GM12878 (cell line): ENCODE measurements around the gene RFXANK.

Experiments used
- CTCF ChIP-seq, 3 experiments: IDR thresholded peaks in 2 of 3; conservative IDR thresholded peaks in 1 of 3; 2 replicates each; pipeline ENCODE4 v1.5.1; 2011; ENCODE audit warnings: low read depth in 3 of 3, low read length in 3 of 3, mild to moderate bottlenecking in 3 of 3, control low read depth in 2 of 3, moderate library complexity in 2 of 3, inconsistent platforms in 1 of 3, mixed read lengths in 1 of 3; ENCODE audit not compliant: control insufficient read depth in 2 of 3, insufficient read depth in 1 of 3; ENCODE audit errors: extremely low read depth in 1 of 3
- EP300 ChIP-seq, 2 experiments: fragments of 150-350 bp in 1 of 2; IDR thresholded peaks; 2 replicates each; pipeline ENCODE4 v1.6.1; 2011 to 2012; ENCODE audit warnings: low read depth in 2 of 2, low read length in 2 of 2, borderline replicate concordance in 1 of 2, improper control_type of control experiment in 1 of 2, inconsistent platforms in 1 of 2; ENCODE audit not compliant: control insufficient read depth in 1 of 2
- EZH2 ChIP-seq: IDR thresholded peaks from 2 replicates; pipeline ENCODE4 v1.6.1; 2012; ENCODE audit warnings: low read depth, mild to moderate bottlenecking, control low read depth, inconsistent platforms, low read length, borderline replicate concordance; ENCODE audit not compliant: control insufficient read depth
- FOS ChIP-seq: IDR thresholded peaks from 3 replicates; pipeline ENCODE4 v1.6.1; 2011; ENCODE audit warnings: borderline replicate concordance; ENCODE audit not compliant: insufficient read length; ENCODE audit errors: extremely low read depth
- MLLT1 ChIP-seq: fragments of 450-650 bp; IDR thresholded peaks from 2 replicates; pipeline ENCODE4 v1.6.1; 2016; ENCODE audit warnings: mild to moderate bottlenecking
- NR2C2 ChIP-seq: IDR thresholded peaks from 2 replicates; pipeline ENCODE4 v1.6.1; 2011; ENCODE audit warnings: borderline replicate concordance, low read depth; ENCODE audit not compliant: control insufficient read depth, insufficient read length
- POLR2A ChIP-seq: IDR thresholded peaks from 2 replicates; pipeline ENCODE4 v1.6.1; 2011; ENCODE audit warnings: low read depth, mild to moderate bottlenecking, low read length
- RELA ChIP-seq: fragments of 450-650 bp; IDR thresholded peaks from 2 replicates; pipeline ENCODE4 v1.8.0; 2014; ENCODE audit warnings: borderline replicate concordance; ENCODE audit not compliant: partially characterized antibody
- ZSCAN29 ChIP-seq: fragments of 450-650 bp; IDR thresholded peaks from 2 replicates; pipeline ENCODE4 v1.6.1; 2017; ENCODE audit warnings: mild to moderate bottlenecking, moderate library complexity
- TF ChIP-seq, protein P1 (sequence below): IDR thresholded peaks from 2 replicates; pipeline ENCODE4 v1.6.1; 2011; ENCODE audit warnings: borderline replicate concordance, low read depth, mild to moderate bottlenecking, moderate library complexity, mixed read lengths, low read length; ENCODE audit not compliant: insufficient read depth; ENCODE audit errors: extremely low read length

DNA sequence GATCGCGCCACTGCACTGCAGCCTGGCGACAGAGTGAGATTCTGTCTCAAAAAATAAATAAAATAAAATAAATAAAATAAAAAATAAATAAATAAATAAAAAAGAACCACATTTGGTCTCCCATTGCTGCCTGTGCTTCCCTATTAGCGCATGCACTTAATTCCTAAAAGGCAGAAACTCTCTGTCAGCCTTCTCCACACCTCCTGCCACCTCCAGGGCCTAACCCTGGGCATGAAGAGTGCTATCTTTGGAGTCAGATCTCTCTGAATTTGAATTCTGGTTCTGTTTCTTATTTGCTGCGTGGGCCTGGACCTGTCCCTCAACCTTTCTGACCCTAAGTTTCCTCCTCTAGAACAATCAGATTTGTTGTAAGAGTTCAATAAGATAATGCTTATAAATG lies 31.0 kb downstream of the RFXANK start:
- TF ChIP-seq RELA: no peak
- TF ChIP-seq ZSCAN29: no peak
- no peak for TF ChIP-seq MLLT1
- no peak for TF ChIP-seq CTCF (IDR thresholded peaks at IDR 0.05 in 2 of 3, conservative IDR thresholded peaks at IDR 0.05 in 1 of 3; ENCODE audit: control insufficient read depth in 2 of 3, extremely low read depth in 1 of 3, insufficient read depth in 1 of 3, low read depth in 3 of 3, low read length in 3 of 3)
- no peak for TF ChIP-seq POLR2A
- no peak for TF ChIP-seq EP300 (IDR thresholded peaks at IDR 0.05; ENCODE audit: borderline replicate concordance in 1 of 2, control insufficient read depth in 1 of 2, low read depth in 2 of 2, low read length in 2 of 2)
- no peak for TF ChIP-seq EZH2
- no peak for TF ChIP-seq NR2C2
- TF ChIP-seq, protein P1, sequence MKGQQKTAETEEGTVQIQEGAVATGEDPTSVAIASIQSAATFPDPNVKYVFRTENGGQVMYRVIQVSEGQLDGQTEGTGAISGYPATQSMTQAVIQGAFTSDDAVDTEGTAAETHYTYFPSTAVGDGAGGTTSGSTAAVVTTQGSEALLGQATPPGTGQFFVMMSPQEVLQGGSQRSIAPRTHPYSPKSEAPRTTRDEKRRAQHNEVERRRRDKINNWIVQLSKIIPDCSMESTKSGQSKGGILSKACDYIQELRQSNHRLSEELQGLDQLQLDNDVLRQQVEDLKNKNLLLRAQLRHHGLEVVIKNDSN: no peak
- no peak for TF ChIP-seq FOS
